ENCODE results near the gene NEK4. TPM values are rescaled to one million over a fixed set of nuclear protein-coding genes. Genes with fewer than 3 reads are reported as not detected.

The NEK4 gene
- total and polyA plus RNA-seq, 2 of the 13 experiments (the other 11 are each of a cell fraction or from before 2014, with no cell fraction given): 16.5 to 38.0 TPM

DNA sequence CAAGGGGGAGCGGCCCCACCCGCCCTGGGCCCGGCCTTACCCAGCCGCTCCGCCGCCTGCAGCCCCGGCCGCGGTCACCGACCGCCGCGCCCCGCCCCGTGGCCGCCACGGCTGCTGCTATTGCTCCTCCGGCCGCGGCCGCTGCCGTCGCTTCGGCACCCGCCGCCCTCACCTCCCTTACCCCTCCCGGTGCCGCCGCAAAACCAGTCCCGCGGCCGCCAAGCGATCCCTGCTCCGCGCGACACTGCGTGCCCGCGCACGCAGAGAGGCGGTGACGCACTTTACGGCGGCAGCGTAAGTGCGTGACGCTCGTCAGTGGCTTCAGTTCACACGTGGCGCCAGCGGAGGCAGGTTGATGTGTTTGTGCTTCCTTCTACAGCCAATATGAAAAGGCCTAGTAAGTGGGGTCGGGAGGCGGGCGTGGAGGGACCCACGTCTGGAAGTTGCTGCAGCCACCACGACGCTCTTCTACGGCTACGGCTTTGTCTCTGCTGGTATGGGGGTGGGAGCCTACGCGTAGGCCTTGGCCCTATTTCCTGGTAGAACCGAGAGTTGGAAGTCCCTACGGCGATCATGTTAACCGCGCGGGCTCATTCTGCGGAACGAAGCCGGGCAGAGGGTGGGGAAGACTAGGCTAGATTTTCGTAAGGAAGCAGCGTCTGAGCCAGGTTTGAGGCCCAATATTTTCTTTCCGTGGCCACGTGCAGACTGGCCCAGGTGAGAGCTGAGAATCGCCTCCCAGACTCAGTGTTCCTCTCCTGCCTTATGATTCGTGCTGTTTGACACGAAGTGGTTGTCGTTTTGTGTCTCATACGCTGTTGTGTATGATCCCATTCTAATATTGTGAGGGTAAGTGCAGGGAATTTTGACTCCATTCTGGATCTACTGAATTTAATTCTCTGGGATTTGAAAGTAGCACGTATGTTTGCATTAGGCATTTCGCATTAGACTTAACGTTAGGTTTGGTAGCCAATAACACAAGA is 84.7 kb downstream of the NEK4 start, which contains the start of the genes GNL3 and PBRM1 (continued):
- peak; percentile 84 for TF ChIP-seq BRF2 (CRISPR knock-in tag; IDR thresholded peaks at IDR 0.05)
- TF ChIP-seq, protein P1, sequence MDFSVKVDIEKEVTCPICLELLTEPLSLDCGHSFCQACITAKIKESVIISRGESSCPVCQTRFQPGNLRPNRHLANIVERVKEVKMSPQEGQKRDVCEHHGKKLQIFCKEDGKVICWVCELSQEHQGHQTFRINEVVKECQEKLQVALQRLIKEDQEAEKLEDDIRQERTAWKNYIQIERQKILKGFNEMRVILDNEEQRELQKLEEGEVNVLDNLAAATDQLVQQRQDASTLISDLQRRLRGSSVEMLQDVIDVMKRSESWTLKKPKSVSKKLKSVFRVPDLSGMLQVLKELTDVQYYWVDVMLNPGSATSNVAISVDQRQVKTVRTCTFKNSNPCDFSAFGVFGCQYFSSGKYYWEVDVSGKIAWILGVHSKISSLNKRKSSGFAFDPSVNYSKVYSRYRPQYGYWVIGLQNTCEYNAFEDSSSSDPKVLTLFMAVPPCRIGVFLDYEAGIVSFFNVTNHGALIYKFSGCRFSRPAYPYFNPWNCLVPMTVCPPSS (IDR thresholded peaks at IDR 0.05): no peak
- TF ChIP-seq ZNF678 (CRISPR knock-in tag; IDR thresholded peaks at IDR 0.05): peak; percentile 87; the same call in 1 of the 2 replicates
- peak; percentile 72; the same call in 1 of the 2 replicates for TF ChIP-seq ARID2 (CRISPR knock-in tag; IDR thresholded peaks at IDR 0.05; ENCODE audit: borderline replicate concordance)
- no peak; the same call in 1 of the 2 replicates for TF ChIP-seq ZNF567 (CRISPR knock-in tag; IDR thresholded peaks at IDR 0.05; ENCODE audit: borderline replicate concordance)
- no peak for TF ChIP-seq FOXO4 (CRISPR knock-in tag; conservative IDR thresholded peaks at IDR 0.05)
- 0 out of 2 replicates have a peak, but pooled peaks have one; percentile 34 for TF ChIP-seq ZNF720 (CRISPR knock-in tag; IDR thresholded peaks at IDR 0.05)
- no peak for TF ChIP-seq MAFK (conservative IDR thresholded peaks at IDR 0.05 in 1 of 2, IDR thresholded peaks at IDR 0.05 in 1 of 2; ENCODE audit: low read length in 2 of 2)
- TF ChIP-seq, protein P2, sequence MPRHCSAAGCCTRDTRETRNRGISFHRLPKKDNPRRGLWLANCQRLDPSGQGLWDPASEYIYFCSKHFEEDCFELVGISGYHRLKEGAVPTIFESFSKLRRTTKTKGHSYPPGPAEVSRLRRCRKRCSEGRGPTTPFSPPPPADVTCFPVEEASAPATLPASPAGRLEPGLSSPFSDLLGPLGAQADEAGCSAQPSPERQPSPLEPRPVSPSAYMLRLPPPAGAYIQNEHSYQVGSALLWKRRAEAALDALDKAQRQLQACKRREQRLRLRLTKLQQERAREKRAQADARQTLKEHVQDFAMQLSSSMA (CRISPR knock-in tag; IDR thresholded peaks at IDR 0.05): peak; percentile 83; the same call in 1 of the 2 replicates
- no peak for TF ChIP-seq DDIT3 (CRISPR knock-in tag; IDR thresholded peaks at IDR 0.05)
- TF ChIP-seq ZNF274 (CRISPR knock-in tag; IDR thresholded peaks at IDR 0.05): peak; percentile 49; the same call in 1 of the 2 replicates
- TF ChIP-seq ZSCAN12 (CRISPR knock-in tag; IDR thresholded peaks at IDR 0.05): no peak
- TF ChIP-seq, protein P3, sequence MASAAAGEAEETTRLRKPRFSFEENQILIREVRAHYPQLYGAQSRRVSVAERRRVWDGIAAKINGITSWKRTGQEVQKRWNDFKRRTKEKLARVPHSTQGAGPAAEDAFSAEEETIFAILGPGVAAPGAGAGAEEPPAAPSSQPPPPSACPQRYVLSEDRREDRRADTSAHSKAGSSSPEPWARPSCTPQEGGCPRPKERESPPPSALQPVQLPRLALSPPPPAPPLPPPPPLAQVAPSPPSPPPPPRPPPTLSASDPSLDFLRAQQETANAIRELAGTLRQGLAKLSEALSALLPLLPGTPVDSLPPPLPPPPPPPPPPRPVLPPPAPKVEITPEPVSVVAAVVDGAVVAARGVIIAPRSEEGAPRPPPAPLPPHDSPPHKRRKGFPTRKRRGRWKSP (CRISPR knock-in tag; IDR thresholded peaks at IDR 0.05): peak; percentile 92
- TF ChIP-seq SOX13 (IDR thresholded peaks at IDR 0.05): peak; percentile 18; the same call in 1 of the 2 replicates
- TF ChIP-seq SOX13 (CRISPR knock-in tag; conservative IDR thresholded peaks at IDR 0.05 in 1 of 2, IDR thresholded peaks at IDR 0.05 in 1 of 2): peak in 1 of 2 experiments; percentile 55; a peak in 2 of 4 replicates
- TF ChIP-seq SIX1 (CRISPR knock-in tag; IDR thresholded peaks at IDR 0.05; ENCODE audit: borderline replicate concordance): peak; percentile 25; the same call in 1 of the 2 replicates
- no peak for TF ChIP-seq ZNF12 (CRISPR knock-in tag; IDR thresholded peaks at IDR 0.05)

Measured in HepG2 (cell line).